Anterior cingulate cortex (tissue), 58 donors: ENCODE measurements around the gene CEBPG.
A peak's percentile ranks its signal among the peaks of the same experiment; 100 is the strongest.

Source experiments
- DNase-seq, 58 donors: peaks; one replicate each; lab custom pipeline; 2025; lab: John Stamatoyannopoulos, UW

Gene CEBPG

GRCh38 chr19:33377586-33378475, 4.3 kb downstream of the CEBPG start:
- DNase-seq, result no peak

GRCh38 chr19:33379151-33379829, 5.8 kb downstream of the CEBPG start:
- DNase-seq, result no peak

GRCh38 chr19:33381101-33381500, 7.6 kb downstream of the CEBPG start:
- DNase-seq, result no peak

GRCh38 chr19:33382006-33382405, 8.5 kb downstream of the CEBPG start:
- no peak for DNase-seq

GRCh38 chr19:33382982-33383381, 9.5 kb downstream of the CEBPG start:
- no peak for DNase-seq

GRCh38 chr19:33383720-33384292, 10.3 kb downstream of the CEBPG start:
- DNase-seq, result no peak

- DNase-seq, result no peak
These were observed 11.5 kb downstream of the CEBPG start for GRCh38 chr19:33384983-33385382.

GRCh38 chr19:33385956-33386355, 12.4 kb downstream of the CEBPG start:
- DNase-seq, result peak in 25 of 58 donors; percentile 13 to 77 (median 44)

GRCh38 chr19:33386361-33386858, 12.9 kb downstream of the CEBPG start:
- DNase-seq, result no peak

GRCh38 chr19:33387351-33388230, 14.1 kb downstream of the CEBPG start:
- DNase-seq, result no peak

GRCh38 chr19:33388231-33388724, 14.8 kb downstream of the CEBPG start:
- DNase-seq, result peak in 16 of 58 donors; percentile 17 to 57 (median 36)

GRCh38 chr19:33388725-33389420, 15.4 kb downstream of the CEBPG start:
- DNase-seq, result peak in 2 of 58 donors; percentile 30 to 35

- peak in 2 of 58 donors; percentile 28 to 66 for DNase-seq
These were observed 16.1 kb downstream of the CEBPG start for GRCh38 chr19:33389421-33390100.

GRCh38 chr19:33390101-33390907, 16.8 kb downstream of the CEBPG start:
- peak in 5 of 58 donors; percentile 33 to 66 (median 45) for DNase-seq

- no peak for DNase-seq
These were observed 17.6 kb downstream of the CEBPG start for GRCh38 chr19:33390908-33391630.

GRCh38 chr19:33391631-33392249, 18.2 kb downstream of the CEBPG start:
- DNase-seq, result no peak
